HT1080 (cell line): Measurements from ENCODE around the gene GDAP1L1. TPM values are rescaled to one million over a fixed set of nuclear protein-coding genes. Genes with fewer than 3 reads are reported as not detected.
"Not testable (repeated sequence)": the region's sequence is repeated elsewhere in the genome, so short reads cannot be mapped to it uniquely, and the experiment has no call there.

Source experiments
- DNase-seq: peaks from one replicate; pipeline ENCODE4 v3.0.0-alpha.2; 2015; ENCODE audit warnings: low read depth
- total RNA-seq: library from RNA; depleted of rRNA; stranded (reverse); fragments of >200 nt; shearing (Covaris generic); gene quantifications from 2 replicates; pipeline ENCODE4 v1.2.3, GENCODE V29; 2014

GDAP1L1 gene
- total RNA-seq, 1 experiment from 2014 or later: not detected

- DNase-seq: no peak
These were observed 27.9 kb upstream of the GDAP1L1 start for GRCh38 chr20:44219170-44219730.

GRCh38 chr20:44219791-44220190, 27.3 kb upstream of the GDAP1L1 start:
- no peak for DNase-seq

GRCh38 chr20:44221368-44221954, 25.6 kb upstream of the GDAP1L1 start:
- no peak for DNase-seq

GRCh38 chr20:44222027-44222426, 25.1 kb upstream of the GDAP1L1 start:
- DNase-seq: no peak

GRCh38 chr20:44222633-44223368, 24.3 kb upstream of the GDAP1L1 start:
- no peak for DNase-seq

- DNase-seq: no peak
These were observed 23.4 kb upstream of the GDAP1L1 start for GRCh38 chr20:44223721-44224120.

- no peak for DNase-seq
These were observed 22.5 kb upstream of the GDAP1L1 start for GRCh38 chr20:44224637-44225036.

- no peak for DNase-seq
These were observed 18.4 kb upstream of the GDAP1L1 start for GRCh38 chr20:44228465-44229258.

GRCh38 chr20:44231193-44231592, 15.9 kb upstream of the GDAP1L1 start:
- peak; percentile 44 for DNase-seq

- DNase-seq: no peak
These were observed 15.2 kb upstream of the GDAP1L1 start for GRCh38 chr20:44231713-44232468.

GRCh38 chr20:44232469-44232856, 14.6 kb upstream of the GDAP1L1 start:
- DNase-seq: not testable (repeated sequence)

GRCh38 chr20:44233436-44234016, 13.6 kb upstream of the GDAP1L1 start:
- no peak for DNase-seq

GRCh38 chr20:44234566-44235317, 12.4 kb upstream of the GDAP1L1 start:
- DNase-seq: no peak

- DNase-seq: no peak
These were observed 11.4 kb upstream of the GDAP1L1 start for GRCh38 chr20:44235702-44236101.

GRCh38 chr20:44236840-44237239, 10.3 kb upstream of the GDAP1L1 start:
- not testable (repeated sequence) for DNase-seq

- DNase-seq: no peak
These were observed 5.3 kb upstream of the GDAP1L1 start for GRCh38 chr20:44241796-44242195.

GRCh38 chr20:44245977-44246376, 1.1 kb upstream of the GDAP1L1 start:
- no peak for DNase-seq

GRCh38 chr20:44247586-44248409, 690 bp downstream of the GDAP1L1 start:
- peak; percentile 15 for DNase-seq

- DNase-seq: no peak
These were observed 1.3 kb downstream of the GDAP1L1 start for GRCh38 chr20:44248410-44248759.
